ENCODE measurements around the gene CFTR. TPM values are rescaled to one million over a fixed set of nuclear protein-coding genes. Genes with fewer than 3 reads are reported as not detected.
A peak's percentile ranks its signal among the peaks of the same experiment; 100 is the strongest.
"Not testable (repeated sequence)": the region's sequence is repeated elsewhere in the genome, so short reads cannot be mapped to it uniquely, and the experiment has no call there.

The CFTR gene
- total and polyA plus RNA-seq, 2 donors = 0.05 to 2.0 TPM

DNA sequence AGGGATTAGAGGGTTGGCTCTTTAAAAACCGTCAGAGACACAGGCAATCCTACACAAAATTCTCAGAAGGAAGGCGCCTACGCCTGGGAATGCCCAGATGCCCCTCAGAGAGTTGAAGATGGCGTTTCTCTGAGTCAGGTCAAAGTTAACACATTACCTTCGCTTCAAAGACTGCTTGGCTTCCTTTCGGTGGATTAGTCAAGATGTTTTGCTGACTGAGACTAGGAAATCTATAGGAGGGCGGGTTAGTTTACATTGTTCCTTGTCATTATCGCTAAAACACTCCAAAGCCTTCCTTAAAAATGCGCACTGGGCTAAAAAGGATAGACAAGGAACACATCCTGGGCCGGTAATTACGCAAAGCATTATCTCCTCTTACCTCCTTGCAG, 995 bp upstream of the CFTR start:
- Histone ChIP-seq H3K36me3 (ENCODE audit: insufficient read depth) (peaks cover 1% of the 10 kb centered on the region), H3K27ac (ENCODE audit: low read depth) (no peak overlapping the region), H3K4me3 (ENCODE audit: low read depth, low read length) (no peak overlapping the region), H3K4me1 (ENCODE audit: insufficient read depth) (no peaks in the 10 kb centered on the region)
- DNase-seq (ENCODE audit: extremely low spot score) = no peak
- WGBS = 49% methylated on average over 11 of the region's 11 CpGs

GRCh38 chr7:117480055-117480362, 184 bp downstream of the CFTR start:
- no peak overlapping the region for H3K27ac ChIP-seq (ENCODE audit: low read depth)
- no peaks in the 10 kb centered on the region for H3K4me1 ChIP-seq (ENCODE audit: insufficient read depth)
- DNase-seq (ENCODE audit: extremely low spot score) = no peak
- H3K36me3 ChIP-seq (ENCODE audit: insufficient read depth) = peaks cover 1% of the 10 kb centered on the region
- H3K4me3 ChIP-seq (ENCODE audit: low read depth, low read length) = peak overlapping the region; percentile 31
- 11% methylated on average over 11 of the region's 11 CpGs for WGBS

- Histone ChIP-seq H3K4me3 (ENCODE audit: low read depth, low read length) (no peak overlapping the region), H3K4me1 (ENCODE audit: insufficient read depth) (no peaks in the 10 kb centered on the region), H3K27ac (ENCODE audit: low read depth) (no peak overlapping the region), H3K36me3 (ENCODE audit: insufficient read depth) (no peaks in the 10 kb centered on the region)
- no peak for DNase-seq (ENCODE audit: extremely low spot score)
- WGBS = 37% methylated on average over 2 of the region's 2 CpGs
Observed at GRCh38 chr7:117480978-117481377, 1.2 kb downstream of the CFTR start.

GRCh38 chr7:117485118-117485620, 5.3 kb downstream of the CFTR start:
- Histone ChIP-seq H3K4me3 (ENCODE audit: low read depth, low read length) (no peak overlapping the region), H3K27ac (ENCODE audit: low read depth) (no peak overlapping the region), H3K4me1 (ENCODE audit: insufficient read depth) (no peaks in the 10 kb centered on the region), H3K36me3 (ENCODE audit: insufficient read depth) (no peaks in the 10 kb centered on the region)
- no peak for DNase-seq (ENCODE audit: extremely low spot score)
- 34% methylated on average over 2 of the region's 2 CpGs for whole genome bisulfite sequencing

DNA sequence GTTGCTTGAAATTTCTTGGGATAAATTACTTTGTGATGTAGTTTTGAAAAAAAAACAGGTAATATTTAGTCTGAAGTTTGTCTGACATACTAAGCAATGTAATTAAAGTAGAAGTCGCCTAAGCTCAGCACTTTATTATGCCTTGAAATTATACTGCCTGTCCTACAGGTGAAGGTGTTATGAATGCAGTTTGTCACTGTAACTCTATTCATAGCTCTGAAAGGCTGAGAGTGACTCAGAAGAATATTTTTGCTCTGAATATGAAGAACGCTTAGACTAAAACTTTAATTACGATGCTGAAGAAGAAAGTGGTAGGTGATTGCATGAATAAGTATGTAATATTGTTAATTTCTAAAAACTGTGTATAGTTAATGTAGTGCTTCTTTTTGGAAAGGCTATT, 9.2 kb downstream of the CFTR start:
- no peak overlapping the region for H3K27ac ChIP-seq (ENCODE audit: low read depth)
- no peak for DNase-seq (ENCODE audit: extremely low spot score)
- no peaks in the 10 kb centered on the region for H3K36me3 ChIP-seq (ENCODE audit: insufficient read depth)
- WGBS = 89% methylated on average over 3 of the region's 3 CpGs
- no peaks in the 10 kb centered on the region for H3K4me1 ChIP-seq (ENCODE audit: insufficient read depth)
- no peak overlapping the region for H3K4me3 ChIP-seq (ENCODE audit: low read depth, low read length)

DNA sequence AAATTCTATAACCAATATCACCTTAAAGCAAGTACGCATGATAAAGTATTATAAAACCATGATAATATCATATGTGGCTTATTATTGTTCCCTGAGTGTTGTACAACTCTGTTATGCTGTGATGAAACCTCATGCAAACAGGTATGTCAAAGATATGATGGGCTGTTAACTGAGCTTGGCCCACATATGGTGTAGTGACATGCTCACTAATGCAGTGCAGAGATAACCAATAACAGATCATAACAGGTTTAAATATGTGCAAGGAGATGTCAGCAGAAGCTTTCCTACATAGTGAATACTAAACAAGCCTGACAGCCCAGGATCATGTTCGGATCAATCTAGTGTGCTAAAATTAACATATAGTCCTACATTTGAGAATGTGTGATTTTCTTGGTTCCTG, 9.6 kb downstream of the CFTR start:
- WGBS = 89% methylated on average over 2 of the region's 2 CpGs
- H3K4me3 ChIP-seq (ENCODE audit: low read depth, low read length) = no peak overlapping the region
- no peaks in the 10 kb centered on the region for H3K4me1 ChIP-seq (ENCODE audit: insufficient read depth)
- H3K36me3 ChIP-seq (ENCODE audit: insufficient read depth) = no peaks in the 10 kb centered on the region
- H3K27ac ChIP-seq (ENCODE audit: low read depth) = no peak overlapping the region
- DNase-seq (ENCODE audit: extremely low spot score) = no peak

GRCh38 chr7:117489911-117490310, 10.1 kb downstream of the CFTR start:
- Histone ChIP-seq H3K4me1 (ENCODE audit: insufficient read depth) (no peaks in the 10 kb centered on the region), H3K27ac (ENCODE audit: low read depth) (no peak overlapping the region), H3K36me3 (ENCODE audit: insufficient read depth) (no peaks in the 10 kb centered on the region), H3K4me3 (ENCODE audit: low read depth, low read length) (no peak overlapping the region)
- WGBS = 70% methylated on average over 1 of the region's 1 CpG
- DNase-seq (ENCODE audit: extremely low spot score) = no peak

DNA sequence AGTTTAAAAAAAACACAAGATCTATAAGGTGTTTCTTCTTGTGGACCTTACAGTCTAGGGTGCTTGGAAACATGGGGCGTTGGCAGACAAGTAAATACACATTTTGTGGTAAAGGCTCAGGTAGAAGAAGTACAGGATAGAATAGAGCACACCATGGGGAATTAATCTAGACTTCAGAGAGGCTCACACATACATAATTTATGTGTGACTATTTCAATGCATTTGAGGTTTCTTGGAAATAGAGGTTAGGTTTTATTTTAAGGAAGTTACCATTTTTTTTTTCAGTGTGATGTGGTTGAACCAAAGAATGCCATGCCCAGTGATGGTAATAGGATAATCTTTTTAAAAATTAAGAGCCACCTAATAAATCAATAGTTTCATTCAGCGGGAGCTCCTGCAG, 12.8 kb downstream of the CFTR start:
- no peak overlapping the region for H3K27ac ChIP-seq (ENCODE audit: low read depth)
- H3K4me1 ChIP-seq (ENCODE audit: insufficient read depth) = no peaks in the 10 kb centered on the region
- H3K36me3 ChIP-seq (ENCODE audit: insufficient read depth) = no peaks in the 10 kb centered on the region
- DNase-seq (ENCODE audit: extremely low spot score) = no peak
- WGBS = 86% methylated on average over 2 of the region's 2 CpGs
- H3K4me3 ChIP-seq (ENCODE audit: low read depth, low read length) = no peak overlapping the region

DNA sequence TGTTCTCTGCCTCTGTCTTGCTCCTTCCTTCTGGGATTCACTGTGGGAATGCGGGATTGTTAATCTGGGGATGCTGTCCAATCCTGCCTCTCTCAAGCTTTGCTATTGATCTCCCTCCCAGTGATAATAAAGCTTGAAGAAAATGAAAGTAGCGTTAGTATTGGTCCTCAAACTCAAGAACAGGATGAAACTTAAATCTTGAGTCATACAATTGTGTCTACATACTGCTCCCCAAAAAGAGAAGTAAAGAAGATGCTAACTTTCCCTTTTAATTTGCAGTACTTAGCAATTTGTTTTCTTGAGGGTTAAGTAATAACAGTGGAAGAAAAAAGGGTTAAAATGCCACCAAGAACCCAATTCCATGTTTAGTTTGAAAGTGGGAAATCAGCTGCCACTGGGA, 13.6 kb downstream of the CFTR start:
- Histone ChIP-seq H3K36me3 (ENCODE audit: insufficient read depth) (no peaks in the 10 kb centered on the region), H3K27ac (ENCODE audit: low read depth) (no peak overlapping the region), H3K4me1 (ENCODE audit: insufficient read depth) (no peaks in the 10 kb centered on the region), H3K4me3 (ENCODE audit: low read depth, low read length) (no peak overlapping the region)
- DNase-seq (ENCODE audit: extremely low spot score) = no peak
- 94% methylated on average over 2 of the region's 2 CpGs for WGBS

GRCh38 chr7:117495308-117495707, 15.5 kb downstream of the CFTR start:
- 65% methylated on average over 1 of the region's 1 CpG for WGBS
- DNase-seq (ENCODE audit: extremely low spot score) = no peak
- no peaks in the 10 kb centered on the region for H3K36me3 ChIP-seq (ENCODE audit: insufficient read depth)
- no peak overlapping the region for H3K27ac ChIP-seq (ENCODE audit: low read depth)
- H3K4me3 ChIP-seq (ENCODE audit: low read depth, low read length) = no peak overlapping the region
- no peaks in the 10 kb centered on the region for H3K4me1 ChIP-seq (ENCODE audit: insufficient read depth)

- Histone ChIP-seq H3K36me3 (ENCODE audit: insufficient read depth) (no peaks in the 10 kb centered on the region), H3K27ac (ENCODE audit: low read depth) (no peak overlapping the region), H3K4me1 (ENCODE audit: insufficient read depth) (no peaks in the 10 kb centered on the region), H3K4me3 (ENCODE audit: low read depth, low read length) (no peak overlapping the region)
- no peak for DNase-seq (ENCODE audit: extremely low spot score)
- 69% methylated on average over 3 of the region's 3 CpGs for WGBS
Observed at GRCh38 chr7:117502331-117502730, 22.5 kb downstream of the CFTR start.

GRCh38 chr7:117505238-117505637, 25.4 kb downstream of the CFTR start:
- H3K4me1 ChIP-seq (ENCODE audit: insufficient read depth) = no peaks in the 10 kb centered on the region
- no peaks in the 10 kb centered on the region for H3K36me3 ChIP-seq (ENCODE audit: insufficient read depth)
- 72% methylated on average over 3 of the region's 3 CpGs for WGBS
- no peak overlapping the region for H3K4me3 ChIP-seq (ENCODE audit: low read depth, low read length)
- no peak for DNase-seq (ENCODE audit: extremely low spot score)
- H3K27ac ChIP-seq (ENCODE audit: low read depth) = no peak overlapping the region

- no peaks in the 10 kb centered on the region for H3K36me3 ChIP-seq (ENCODE audit: insufficient read depth)
- H3K4me1 ChIP-seq (ENCODE audit: insufficient read depth) = no peaks in the 10 kb centered on the region
- DNase-seq (ENCODE audit: extremely low spot score) = no peak
- WGBS = 87% methylated on average over 1 of the region's 1 CpG
- no peak overlapping the region for H3K27ac ChIP-seq (ENCODE audit: low read depth)
- H3K4me3 ChIP-seq (ENCODE audit: low read depth, low read length) = no peak overlapping the region
Observed at GRCh38 chr7:117508676-117509075, 28.9 kb downstream of the CFTR start.

GRCh38 chr7:117517194-117517593, 37.4 kb downstream of the CFTR start:
- H3K4me1 ChIP-seq (ENCODE audit: insufficient read depth); DNase-seq (ENCODE audit: extremely low spot score); H3K36me3 ChIP-seq (ENCODE audit: insufficient read depth); H3K4me3 ChIP-seq (ENCODE audit: low read depth, low read length); H3K27ac ChIP-seq (ENCODE audit: low read depth): not testable (repeated sequence)
- 87% methylated on average over 1 of the region's 1 CpG for WGBS

DNA sequence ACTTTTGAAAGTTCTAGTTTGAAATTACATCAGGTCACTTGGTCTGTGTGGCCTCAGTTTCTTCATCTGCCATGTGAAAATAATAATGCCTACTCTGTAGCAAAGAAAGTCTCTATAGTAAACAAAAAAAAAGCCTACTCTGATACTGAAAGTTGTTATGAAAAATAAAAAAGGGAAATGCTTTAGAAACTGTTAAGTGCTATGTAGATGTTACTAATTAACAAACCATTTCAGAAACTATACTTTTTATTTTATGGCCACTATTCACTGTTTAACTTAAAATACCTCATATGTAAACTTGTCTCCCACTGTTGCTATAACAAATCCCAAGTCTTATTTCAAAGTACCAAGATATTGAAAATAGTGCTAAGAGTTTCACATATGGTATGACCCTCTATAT, 50.6 kb downstream of the CFTR start:
- no peak overlapping the region for H3K27ac ChIP-seq (ENCODE audit: low read depth)
- DNase-seq (ENCODE audit: extremely low spot score) = no peak
- no peaks in the 10 kb centered on the region for H3K4me1 ChIP-seq (ENCODE audit: insufficient read depth)
- no peak overlapping the region for H3K4me3 ChIP-seq (ENCODE audit: low read depth, low read length)
- H3K36me3 ChIP-seq (ENCODE audit: insufficient read depth) = no peaks in the 10 kb centered on the region
